Stomach smooth muscle (tissue), 2 donors: ENCODE measurements around the gene KIF26B.

Experiments
- H3K27ac ChIP-seq: one replicate; pipeline ENCODE4 v1.7.0; 2013; ENCODE audit warnings: mild to moderate bottlenecking, low read length, inconsistent platforms
- H3K27me3 ChIP-seq, 2 donors: one replicate each; pipeline ENCODE4 v1.7.0; 2013; ENCODE audit warnings: low read length in 2 of 2; ENCODE audit not compliant: insufficient read depth in 2 of 2, control insufficient read depth in 1 of 2
- H3K36me3 ChIP-seq, 2 donors: one replicate each; pipeline ENCODE4 v1.7.0; 2013; ENCODE audit warnings: low read length in 2 of 2; ENCODE audit not compliant: control insufficient read depth in 2 of 2, insufficient read depth in 2 of 2
- H3K4me1 ChIP-seq: one replicate; pipeline ENCODE4 v1.7.0; 2013; ENCODE audit warnings: low read length; ENCODE audit not compliant: control insufficient read depth, insufficient read depth
- H3K4me3 ChIP-seq, 2 donors: one replicate each; pipeline ENCODE4 v1.7.0; 2013; ENCODE audit warnings: low read length in 2 of 2
- H3K9ac ChIP-seq, 2 donors: one replicate each; pipeline ENCODE4 v1.7.0; 2013; ENCODE audit warnings: low read length in 2 of 2, mild to moderate bottlenecking in 1 of 2
- H3K9me3 ChIP-seq, 2 donors: one replicate each; pipeline ENCODE4 v1.7.0; 2013; ENCODE audit warnings: low read length in 2 of 2; ENCODE audit not compliant: control insufficient read depth in 2 of 2
- donor health status: healthy.
- donor health status: Pancreatic carcinoma.

Gene KIF26B

GRCh38 chr1:245578308-245578707, 423.5 kb downstream of the KIF26B start:
- Histone ChIP-seq H3K4me3 (no peak overlapping the region), H3K4me1 (no peaks in the 10 kb centered on the region)

DNA sequence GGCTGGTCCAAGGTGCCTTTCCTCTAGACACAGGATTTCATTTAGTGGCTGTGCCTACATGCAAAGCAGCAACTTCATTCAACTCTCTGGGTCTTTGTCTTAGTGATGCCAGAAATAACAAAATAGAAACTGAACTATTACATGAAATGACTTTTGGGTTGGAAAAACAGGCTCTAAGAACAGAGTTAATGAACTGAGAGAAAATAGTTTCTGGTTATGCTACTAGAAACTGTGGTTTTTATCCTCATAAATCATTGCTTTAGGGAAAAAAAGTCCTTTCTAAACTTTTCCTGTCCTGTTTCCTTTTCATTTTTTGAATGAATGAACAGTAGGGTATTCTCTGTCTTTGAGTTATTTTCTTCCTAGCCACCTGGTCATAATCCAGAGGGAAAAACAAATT, 424.0 kb downstream of the KIF26B start:
- H3K9ac ChIP-seq = no peak overlapping the region

More at GRCh38 chr1:245578308-245578707, 423.5 kb downstream of the KIF26B start:
- Histone ChIP-seq H3K9me3 (no peaks in the 10 kb centered on the region), H3K9ac (no peak overlapping the region), H3K27ac (no peak overlapping the region), H3K36me3 (no peaks in the 10 kb centered on the region), H3K27me3 (peaks cover 0 to 5% of the 10 kb centered on the region in 2 donors)

GRCh38 chr1:245579881-245580280, 425.1 kb downstream of the KIF26B start:
- no peak overlapping the region for H3K9ac ChIP-seq
- H3K27ac ChIP-seq = no peak overlapping the region
- H3K27me3 ChIP-seq = peaks cover 0 to 5% of the 10 kb centered on the region in 2 donors
- H3K4me3 ChIP-seq = no peak overlapping the region
- no peaks in the 10 kb centered on the region for H3K4me1 ChIP-seq
- H3K36me3 ChIP-seq = no peaks in the 10 kb centered on the region
- no peaks in the 10 kb centered on the region for H3K9me3 ChIP-seq

More for the DNA sequence above, 424.0 kb downstream of the KIF26B start:
- Histone ChIP-seq H3K4me1 (no peaks in the 10 kb centered on the region), H3K27ac (no peak overlapping the region), H3K27me3 (peaks cover 0 to 5% of the 10 kb centered on the region in 2 donors), H3K9me3 (no peaks in the 10 kb centered on the region), H3K4me3 (no peak overlapping the region), H3K36me3 (no peaks in the 10 kb centered on the region)

- no peaks in the 10 kb centered on the region for H3K36me3 ChIP-seq
- H3K4me1 ChIP-seq = peaks cover 3% of the 10 kb centered on the region
- H3K27me3 ChIP-seq = peaks cover 0 to 5% of the 10 kb centered on the region in 2 donors
- no peaks in the 10 kb centered on the region for H3K9me3 ChIP-seq
- H3K27ac ChIP-seq = no peak overlapping the region
- no peak overlapping the region for H3K9ac ChIP-seq
- H3K4me3 ChIP-seq = no peak overlapping the region
Measured at GRCh38 chr1:245580651-245581050, 425.9 kb downstream of the KIF26B start.

DNA sequence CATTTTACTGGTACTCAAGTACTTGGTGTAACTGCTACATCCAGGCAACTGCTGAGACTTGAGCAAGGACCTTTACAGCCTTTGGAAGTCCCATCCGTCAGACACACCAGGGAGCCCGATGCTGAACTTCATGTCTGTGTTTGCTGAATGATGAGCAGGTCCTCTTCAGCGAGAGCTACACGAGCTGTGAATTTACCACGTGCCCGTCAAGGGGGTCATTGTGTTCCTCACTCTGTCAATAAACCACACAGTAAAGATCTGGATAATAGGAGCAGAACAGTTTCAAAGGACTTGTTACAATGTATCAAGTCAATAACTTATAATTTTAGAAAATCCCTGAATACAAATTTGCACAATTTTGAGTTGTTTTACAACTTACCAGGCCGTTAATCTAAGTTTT, 427.2 kb downstream of the KIF26B start:
- H3K36me3 ChIP-seq = no peaks in the 10 kb centered on the region
- H3K9me3 ChIP-seq = no peaks in the 10 kb centered on the region
- H3K4me3 ChIP-seq = no peak overlapping the region
- peaks cover 7% of the 10 kb centered on the region for H3K4me1 ChIP-seq
- no peak overlapping the region for H3K9ac ChIP-seq
- no peak overlapping the region for H3K27ac ChIP-seq
- peaks cover 0 to 5% of the 10 kb centered on the region in 2 donors for H3K27me3 ChIP-seq

DNA sequence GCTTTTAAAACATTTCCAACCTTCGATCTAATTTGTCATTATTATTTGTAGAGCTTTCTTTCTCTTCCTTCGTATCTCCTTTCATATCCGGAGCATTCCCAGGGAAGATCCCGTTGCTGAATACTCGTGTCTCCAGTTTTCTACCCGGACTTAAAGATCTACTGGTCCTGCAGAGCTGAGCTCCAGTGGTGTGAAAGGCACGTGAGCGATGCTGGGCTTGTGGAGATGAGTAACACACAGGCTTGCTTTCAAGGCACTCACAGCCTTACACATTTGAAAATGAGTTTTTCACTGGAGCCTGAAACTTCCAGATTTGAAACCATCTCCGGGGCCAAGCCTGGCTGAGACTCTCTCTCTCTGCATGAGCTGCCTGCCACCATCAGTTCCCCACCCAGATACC, 428.3 kb downstream of the KIF26B start:
- H3K4me1 ChIP-seq = peaks cover 7% of the 10 kb centered on the region
- no peaks in the 10 kb centered on the region for H3K9me3 ChIP-seq
- H3K4me3 ChIP-seq = no peak overlapping the region

GRCh38 chr1:245583575-245584330, 429.0 kb downstream of the KIF26B start:
- no peak overlapping the region for H3K4me3 ChIP-seq
- no peaks in the 10 kb centered on the region for H3K36me3 ChIP-seq
- no peak overlapping the region for H3K9ac ChIP-seq
- H3K27me3 ChIP-seq = peaks cover 0 to 3% of the 10 kb centered on the region in 2 donors
- H3K9me3 ChIP-seq = no peaks in the 10 kb centered on the region
- no peak overlapping the region for H3K27ac ChIP-seq
- H3K4me1 ChIP-seq = peaks cover 7% of the 10 kb centered on the region

More for the DNA sequence above, 428.3 kb downstream of the KIF26B start:
- Histone ChIP-seq H3K36me3 (no peaks in the 10 kb centered on the region), H3K27me3 (peaks cover 0 to 3% of the 10 kb centered on the region in 2 donors), H3K27ac (no peak overlapping the region), H3K9ac (no peak overlapping the region)

DNA sequence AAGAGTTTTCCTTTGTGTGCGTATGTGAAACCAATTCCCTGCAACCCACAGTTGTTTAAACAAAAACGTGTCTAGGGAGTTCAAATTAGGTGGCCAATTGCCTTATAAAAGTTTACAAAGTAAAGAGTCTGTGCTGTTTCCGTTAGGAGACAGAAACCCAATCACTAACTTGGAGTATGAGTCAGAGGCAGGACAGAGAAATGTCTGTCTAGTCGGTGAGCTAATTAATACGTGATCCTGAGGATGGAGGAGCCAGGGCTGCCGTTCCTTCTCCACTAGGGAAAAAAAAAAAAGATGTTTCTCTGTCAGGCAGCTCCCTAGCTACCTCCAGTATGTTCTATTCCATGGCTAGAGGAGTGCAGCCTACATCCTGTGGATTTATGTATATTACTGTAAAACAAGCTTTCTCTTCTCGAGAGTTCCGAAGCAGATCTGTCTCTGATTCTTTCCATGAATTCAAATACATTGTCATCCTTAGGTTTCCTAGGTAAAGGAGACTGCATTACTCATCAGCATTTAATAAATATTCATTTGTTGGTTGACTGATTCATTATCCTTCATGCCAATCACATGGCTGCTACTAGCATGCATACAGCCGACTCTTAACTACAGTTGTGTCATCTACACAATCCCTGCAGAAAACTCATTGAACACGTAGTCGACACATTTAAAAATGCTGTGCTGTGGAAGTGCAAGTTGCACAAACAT, 430.6 kb downstream of the KIF26B start:
- no peak overlapping the region for H3K27ac ChIP-seq
- H3K36me3 ChIP-seq = no peaks in the 10 kb centered on the region
- no peaks in the 10 kb centered on the region for H3K9me3 ChIP-seq
- H3K27me3 ChIP-seq = no peaks in the 10 kb centered on the region
- no peak overlapping the region for H3K4me3 ChIP-seq
- H3K9ac ChIP-seq = no peak overlapping the region
- H3K4me1 ChIP-seq = peaks cover 7% of the 10 kb centered on the region

DNA sequence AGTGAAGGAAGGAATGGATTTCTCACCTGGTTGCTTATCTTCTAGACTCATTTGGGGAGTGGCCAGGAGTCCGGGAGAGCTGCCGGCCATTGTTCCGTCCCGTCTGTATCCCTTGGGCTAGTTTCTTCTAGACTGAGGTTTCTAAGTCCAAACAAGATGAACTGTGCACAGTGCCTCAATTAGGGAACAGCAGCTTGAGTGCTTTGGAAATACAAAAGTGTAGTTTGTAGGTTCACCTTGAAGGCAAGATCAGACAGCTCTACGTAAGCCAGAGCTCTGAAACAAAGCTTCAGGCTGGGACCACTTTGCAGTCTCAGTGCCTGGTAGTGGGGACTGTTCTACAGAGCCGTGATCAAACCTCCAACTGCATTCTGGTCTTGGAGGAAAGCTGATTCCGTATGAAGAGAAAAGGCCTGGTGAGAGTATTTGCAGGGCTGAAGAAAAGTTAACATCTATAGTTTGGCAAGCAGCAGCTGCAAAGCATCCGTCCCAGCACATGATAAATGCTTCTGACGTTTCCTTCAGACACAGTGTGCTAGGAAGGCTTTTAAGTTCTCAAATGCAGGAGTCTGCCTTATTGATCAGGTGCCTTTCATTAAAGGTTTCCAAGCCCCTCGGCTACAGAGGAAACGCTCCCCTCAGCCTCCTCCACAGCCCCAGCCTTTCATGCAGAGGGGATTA, 432.8 kb downstream of the KIF26B start:
- Histone ChIP-seq H3K27me3 (peaks cover 0 to 2% of the 10 kb centered on the region in 2 donors), H3K9ac (no peak overlapping the region), H3K36me3 (no peaks in the 10 kb centered on the region), H3K4me1 (peaks cover 7% of the 10 kb centered on the region), H3K4me3 (no peak overlapping the region), H3K9me3 (no peaks in the 10 kb centered on the region), H3K27ac (no peak overlapping the region)

DNA sequence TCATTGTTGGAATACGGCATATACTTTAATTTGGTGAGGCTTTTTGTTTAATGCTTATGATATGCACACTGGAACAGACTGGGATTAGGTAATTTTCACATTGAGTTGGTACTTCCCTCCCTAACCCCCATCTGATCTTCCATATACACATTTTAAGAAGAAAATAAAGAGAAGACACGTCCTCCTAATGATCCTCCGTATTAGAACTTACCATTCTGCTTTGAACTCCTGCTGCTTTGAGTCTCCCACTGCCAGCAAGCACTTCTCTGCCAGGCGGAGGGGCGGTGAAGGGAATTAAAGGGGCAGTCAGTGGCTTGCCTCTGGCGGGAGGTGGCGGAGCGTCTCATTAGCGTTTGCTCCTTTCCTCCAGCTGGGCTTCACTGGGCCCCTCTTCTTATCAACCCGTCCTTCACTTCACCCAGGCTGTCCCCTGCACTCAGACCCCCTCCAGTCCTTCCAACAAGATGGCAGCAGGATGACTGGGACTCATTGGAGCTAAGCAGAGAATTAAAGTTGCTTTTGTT, 433.4 kb downstream of the KIF26B start:
- Histone ChIP-seq H3K9me3 (no peaks in the 10 kb centered on the region), H3K27ac (no peak overlapping the region), H3K9ac (no peak overlapping the region), H3K4me1 (peaks cover 7% of the 10 kb centered on the region), H3K36me3 (no peaks in the 10 kb centered on the region), H3K27me3 (peaks cover 0 to 2% of the 10 kb centered on the region in 2 donors), H3K4me3 (no peak overlapping the region)
